Hepatocyte (in vitro differentiated cells): ENCODE results near the gene RESP18. TPM values are rescaled to one million over a fixed set of nuclear protein-coding genes. Genes with fewer than 3 reads are reported as not detected.

Source experiments
- DNase-seq: peaks from one replicate; pipeline ENCODE4 v3.0.0-alpha.2; 2016; ENCODE audit warnings: low spot score
- H2AFZ ChIP-seq: fragments of 200-600 bp; sonication (generic); 2 replicates; pipeline ENCODE4 v1.6.0; 2016; ENCODE audit warnings: antibody characterized with exemption, mild to moderate bottlenecking
- H3K27ac ChIP-seq: fragments of 200-600 bp; sonication (generic); 2 replicates; pipeline ENCODE4 v1.5.1; 2016; ENCODE audit warnings: mild to moderate bottlenecking
- H3K27me3 ChIP-seq: fragments of 200-600 bp; sonication (generic); 2 replicates; pipeline ENCODE4 v1.6.1; 2016
- H3K36me3 ChIP-seq: fragments of 200-600 bp; sonication (generic); replicated peaks from 2 replicates; pipeline ENCODE4 v1.5.1; 2016; ENCODE audit warnings: low read depth; ENCODE audit not compliant: insufficient read depth
- H3K4me1 ChIP-seq: fragments of 200-600 bp; sonication (generic); 2 replicates; pipeline ENCODE4 v1.5.1; 2016; ENCODE audit warnings: mild to moderate bottlenecking, moderate library complexity; ENCODE audit not compliant: insufficient read depth
- H3K4me2 ChIP-seq: fragments of 200-600 bp; sonication (generic); 2 replicates; pipeline ENCODE4 v1.6.0; 2016
- H3K4me3 ChIP-seq: fragments of 200-600 bp; sonication (generic); 2 replicates; pipeline ENCODE4 v1.5.1; 2016; ENCODE audit warnings: mild to moderate bottlenecking
- H3K79me2 ChIP-seq: fragments of 200-600 bp; sonication (generic); 2 replicates; pipeline ENCODE4 v1.6.0; 2017; ENCODE audit warnings: mild to moderate bottlenecking
- H3K9me2 ChIP-seq: fragments of 200-600 bp; sonication (generic); replicated peaks from 2 replicates; pipeline ENCODE4 v1.6.0; 2017; ENCODE audit warnings: mild to moderate bottlenecking; ENCODE audit not compliant: insufficient read depth
- H3K9me3 ChIP-seq: fragments of 200-600 bp; sonication (generic); 2 replicates; pipeline ENCODE4 v1.5.1; 2016; ENCODE audit warnings: low read depth, mild to moderate bottlenecking
- H4K20me1 ChIP-seq: fragments of 200-600 bp; sonication (generic); 2 replicates; pipeline ENCODE4 v1.6.0; 2016; ENCODE audit warnings: mild to moderate bottlenecking; ENCODE audit not compliant: insufficient read depth, poor library complexity, severe bottlenecking
- CTCF ChIP-seq: fragments of 200-600 bp; sonication (generic); IDR thresholded peaks from 2 replicates; pipeline ENCODE4 v1.5.1; 2016; ENCODE audit warnings: antibody characterized with exemption, mild to moderate bottlenecking; ENCODE audit not compliant: poor library complexity
- EZH2 ChIP-seq: fragments of 200-600 bp; sonication (generic); IDR thresholded peaks from 2 replicates; pipeline ENCODE4 v1.6.1; 2016; ENCODE audit warnings: antibody characterized with exemption, mild to moderate bottlenecking, borderline replicate concordance
- EZH2phosphoT487 ChIP-seq: fragments of 200-600 bp; sonication (generic); IDR thresholded peaks from one replicate; pipeline ENCODE4 v1.6.1; 2018; ENCODE audit warnings: antibody characterized with exemption, mild to moderate bottlenecking, low read depth, moderate library complexity; ENCODE audit not compliant: unreplicated experiment, severe bottlenecking
- WGBS: methylation state at CpG from one replicate; pipeline ENCODE4 v1.1.6; 2016; ENCODE audit warnings: low lambda C conversion rate; ENCODE audit errors: missing lambda C conversion rate; 5-methylcytosine and 5-hydroxymethylcytosine counted together
- polyA plus RNA-seq: library from polyadenylated mRNA; unstranded; fragments of >200 nt; fragmentation: Nextera tagmentation; extraction: Ambion mirVana; gene quantifications from 2 replicates; pipeline ENCODE4 v1.2.1, GENCODE V29; 2016
- total RNA-seq: library from RNA; depleted of rRNA; stranded (reverse); fragments of >200 nt; gene quantifications from 2 replicates; pipeline ENCODE4 v1.2.3, GENCODE V29; 2014

The RESP18 gene
- total and polyA plus RNA-seq, 2 experiments from 2014 or later = not detected

GRCh38 chr2:219302412-219302968, 30.1 kb downstream of the RESP18 start:
- H3K27me3 ChIP-seq = peaks cover 71% of the 10 kb centered on the region

GRCh38 chr2:219300022-219300421, 32.5 kb downstream of the RESP18 start:
- no peaks in the 10 kb centered on the region for H3K9me2 ChIP-seq
- no peaks in the 10 kb centered on the region for H3K4me1 ChIP-seq
- no peaks in the 10 kb centered on the region for H3K79me2 ChIP-seq
- H3K27me3 ChIP-seq = peaks cover 47% of the 10 kb centered on the region
- H4K20me1 ChIP-seq = no peaks in the 10 kb centered on the region
- TF ChIP-seq EZH2phosphoT487 (no peak), CTCF (no peak), EZH2 (no peak)
- no peak for DNase-seq
- no peaks in the 10 kb centered on the region for H3K9me3 ChIP-seq
- H3K36me3 ChIP-seq = no peaks in the 10 kb centered on the region
- H3K27ac ChIP-seq = no peak overlapping the region
- no peak overlapping the region for H3K4me2 ChIP-seq
- H3K4me3 ChIP-seq = no peak overlapping the region
- 61% methylated on average over 5 of the region's 5 CpGs for WGBS
- H2AFZ ChIP-seq = no peak overlapping the region

More at GRCh38 chr2:219302412-219302968, 30.1 kb downstream of the RESP18 start:
- no peak overlapping the region for H3K27ac ChIP-seq
- no peaks in the 10 kb centered on the region for H4K20me1 ChIP-seq
- TF ChIP-seq EZH2phosphoT487 = no peak
- TF ChIP-seq CTCF = no peak
- no peak for TF ChIP-seq EZH2
- H3K36me3 ChIP-seq = no peaks in the 10 kb centered on the region
- DNase-seq = no peak
- no peaks in the 10 kb centered on the region for H3K4me1 ChIP-seq
- H3K9me2 ChIP-seq = no peaks in the 10 kb centered on the region
- H3K4me3 ChIP-seq = no peak overlapping the region
- H3K9me3 ChIP-seq = no peaks in the 10 kb centered on the region
- 81% methylated on average over 11 of the region's 11 CpGs for WGBS
- H3K4me2 ChIP-seq = no peak overlapping the region
- no peak overlapping the region for H2AFZ ChIP-seq
- H3K79me2 ChIP-seq = no peaks in the 10 kb centered on the region

- DNase-seq = no peak
- no peak overlapping the region for H3K4me3 ChIP-seq
- no peaks in the 10 kb centered on the region for H4K20me1 ChIP-seq
- no peaks in the 10 kb centered on the region for H3K4me1 ChIP-seq
- H3K27me3 ChIP-seq = peaks cover 41% of the 10 kb centered on the region
- H3K9me2 ChIP-seq = no peaks in the 10 kb centered on the region
- WGBS = 82% methylated on average over 6 of the region's 6 CpGs
- no peaks in the 10 kb centered on the region for H3K36me3 ChIP-seq
- H3K79me2 ChIP-seq = no peaks in the 10 kb centered on the region
- no peak overlapping the region for H3K27ac ChIP-seq
- TF ChIP-seq EZH2phosphoT487 = no peak
- TF ChIP-seq EZH2 = no peak
- TF ChIP-seq CTCF = no peak
- no peaks in the 10 kb centered on the region for H3K9me3 ChIP-seq
- H3K4me2 ChIP-seq = no peak overlapping the region
- H2AFZ ChIP-seq = no peak overlapping the region
Measured at GRCh38 chr2:219299372-219299760, 33.2 kb downstream of the RESP18 start.
